GM13977 (cell line): Measurements from ENCODE around the gene RFC5.

Experiments used
- DNase-seq: peaks from one replicate; pipeline ENCODE4 v3.0.0; 2012; ENCODE audit warnings: low spot score
- CTCF ChIP-seq: IDR thresholded peaks from 2 replicates; pipeline ENCODE4 v1.5.1; 2012; ENCODE audit warnings: mild to moderate bottlenecking, control low read depth; ENCODE audit not compliant: insufficient read depth; ENCODE audit errors: extremely low read depth, missing control alignments
- in situ Hi-C: fragments of 300-500 bp; cut with MboI; formaldehyde crosslinking; loops from one replicate; pipeline ENCODE4 v1.12.0; 2022; ENCODE audit warnings: low sequenced_read_pairs, low pct_unique_long_range_greater_than_20kb, mixed read lengths, inconsistent platforms; ENCODE audit not compliant: unreplicated experiment

The RFC5 gene

DNA sequence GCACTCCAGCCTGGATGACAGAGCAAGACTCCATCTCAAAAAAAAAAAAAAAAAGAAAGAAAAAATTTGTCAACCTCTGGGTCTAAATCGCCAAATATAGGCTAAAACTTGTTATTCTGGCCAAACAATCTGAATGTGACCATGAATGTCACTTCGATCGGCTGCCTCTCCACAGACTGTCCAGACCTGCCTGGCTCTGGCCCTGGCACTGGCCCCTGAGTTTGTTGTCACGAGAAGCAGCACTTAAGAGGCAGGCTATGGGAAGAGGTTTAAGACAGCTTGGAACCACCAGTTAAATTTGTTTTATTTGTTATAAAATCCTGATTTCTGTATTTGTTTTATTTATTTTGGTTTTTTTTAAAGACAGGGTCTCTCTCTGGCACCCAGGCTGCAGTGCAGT, 29.9 kb downstream of the RFC5 start:
- in situ Hi-C loops = no loop called here
- no peak for DNase-seq
- no peak for TF ChIP-seq CTCF

- in situ Hi-C loops = no loop called here
- TF ChIP-seq CTCF = no peak
- DNase-seq = no peak
Measured at GRCh38 chr12:118050972-118051910, 34.7 kb downstream of the RFC5 start.

- in situ Hi-C loops = no loop called here
- DNase-seq = no peak
- no peak for TF ChIP-seq CTCF
Measured at GRCh38 chr12:118052324-118053070, 36.0 kb downstream of the RFC5 start.

GRCh38 chr12:118053071-118053985, 36.8 kb downstream of the RFC5 start:
- in situ Hi-C loops = no loop called here
- no peak for TF ChIP-seq CTCF
- no peak for DNase-seq

GRCh38 chr12:118055144-118055557, 38.6 kb downstream of the RFC5 start:
- in situ Hi-C loops = no loop called here
- TF ChIP-seq CTCF = peak; percentile 64
- DNase-seq = peak; percentile 48
